Astrocyte (in vitro differentiated cells and primary cell): Measurements from ENCODE around the gene KRT82. TPM values are rescaled to one million over a fixed set of nuclear protein-coding genes. Genes with fewer than 3 reads are reported as not detected.

Experiments used
- DNase-seq: peaks from one replicate; pipeline ENCODE4 v3.0.0-alpha.2; 2010; ENCODE audit warnings: low read depth
- FAIRE-seq: peaks from 2 replicates; lab custom pipeline; 2011; peaks lifted over from hg19 to GRCh38; lab: Jason Lieb, UNC
- H2AFZ ChIP-seq: 2 replicates; pipeline ENCODE4 v1.6.0; 2012; ENCODE audit warnings: low read depth, low read length, inconsistent platforms
- H3K27ac ChIP-seq: 2 replicates; pipeline ENCODE4 v1.5.1; 2011; ENCODE audit warnings: low read depth, low read length, inconsistent platforms
- H3K27me3 ChIP-seq: 2 replicates; pipeline ENCODE4 v1.6.0; 2011; ENCODE audit warnings: low read length, inconsistent platforms; ENCODE audit not compliant: insufficient read depth
- H3K36me3 ChIP-seq: 2 replicates; pipeline ENCODE4 v1.5.1; 2011; ENCODE audit warnings: low read length, inconsistent platforms; ENCODE audit not compliant: insufficient read depth
- H3K4me1 ChIP-seq: 2 replicates; pipeline ENCODE4 v1.5.1; 2011; ENCODE audit warnings: low read length, inconsistent platforms; ENCODE audit not compliant: insufficient read depth
- H3K4me2 ChIP-seq: 2 replicates; pipeline ENCODE4 v1.6.0; 2012; ENCODE audit warnings: low read length, inconsistent platforms
- H3K4me3 ChIP-seq: 2 replicates; pipeline ENCODE4 v1.5.1; 2011; ENCODE audit warnings: low read depth, mild to moderate bottlenecking, low read length, inconsistent platforms; ENCODE audit not compliant: insufficient read depth
- H3K79me2 ChIP-seq: 2 replicates; pipeline ENCODE4 v1.6.0; 2012; ENCODE audit warnings: mild to moderate bottlenecking, low read length, inconsistent platforms; ENCODE audit not compliant: insufficient read depth
- H3K9ac ChIP-seq: 2 replicates; pipeline ENCODE4 v1.6.0; 2012; ENCODE audit warnings: mild to moderate bottlenecking, low read length, inconsistent platforms
- H3K9me3 ChIP-seq: 2 replicates; pipeline ENCODE4 v1.5.1; 2012; ENCODE audit warnings: low read depth, mild to moderate bottlenecking, low read length, inconsistent platforms; ENCODE audit not compliant: insufficient read depth
- H4K20me1 ChIP-seq: 2 replicates; pipeline ENCODE4 v1.6.0; 2012; ENCODE audit warnings: low read length, inconsistent platforms; ENCODE audit not compliant: insufficient read depth
- H3K27ac Mint-ChIP-seq: one replicate; pipeline ENCODE4 v1.8.0; 2021; ENCODE audit warnings: mild to moderate bottlenecking, mixed read lengths; ENCODE audit not compliant: unreplicated experiment
- H3K27me3 Mint-ChIP-seq: one replicate; pipeline ENCODE4 v1.8.0; 2021; ENCODE audit warnings: low read depth, mixed read lengths; ENCODE audit not compliant: unreplicated experiment
- H3K36me3 Mint-ChIP-seq: one replicate; pipeline ENCODE4 v1.8.0; 2021; ENCODE audit warnings: low read depth, mixed read lengths; ENCODE audit not compliant: unreplicated experiment
- H3K4me1 Mint-ChIP-seq: one replicate; pipeline ENCODE4 v1.8.0; 2021; ENCODE audit warnings: low read depth, mixed read lengths; ENCODE audit not compliant: unreplicated experiment
- H3K4me3 Mint-ChIP-seq: one replicate; pipeline ENCODE4 v1.8.0; 2021; ENCODE audit warnings: mild to moderate bottlenecking, moderate library complexity, mixed read lengths; ENCODE audit not compliant: unreplicated experiment
- H3K9me3 Mint-ChIP-seq: one replicate; pipeline ENCODE4 v1.8.0; 2021; ENCODE audit warnings: mild to moderate bottlenecking, mixed read lengths; ENCODE audit not compliant: unreplicated experiment
- CTCF ChIP-seq: IDR thresholded peaks from 2 replicates; pipeline ENCODE4 v1.5.1; 2011; ENCODE audit warnings: low read depth, mild to moderate bottlenecking, inconsistent platforms, low read length, moderate library complexity; ENCODE audit not compliant: insufficient read depth
- EZH2 ChIP-seq: IDR thresholded peaks from 2 replicates; pipeline ENCODE4 v1.6.1; 2012; ENCODE audit warnings: mild to moderate bottlenecking, low read length, inconsistent platforms; ENCODE audit not compliant: insufficient read depth
- total RNA-seq: library from RNA; stranded (reverse); gene quantifications from 2 replicates; pipeline ENCODE4 v1.2.1, GENCODE V29; 2021

KRT82 gene
- total RNA-seq, 1 donor from 2014 or later: not detected

- H3K27me3 ChIP-seq: peaks cover 3% of the 10 kb centered on the region
- DNase-seq: peak; percentile 18
Measured at GRCh38 chr12:52446367-52447045, 40.4 kb upstream of the KRT82 start.

GRCh38 chr12:52445876-52446275 is 39.7 kb upstream of the KRT82 start:
- Histone ChIP-seq H4K20me1 (no peaks in the 10 kb centered on the region), H3K36me3 (no peaks in the 10 kb centered on the region), H3K9me3 (no peaks in the 10 kb centered on the region), H3K4me2 (no peak overlapping the region), H2AFZ (no peak overlapping the region), H3K79me2 (no peaks in the 10 kb centered on the region), H3K27ac (no peak overlapping the region), H3K9ac (no peak overlapping the region), H3K4me3 (no peak overlapping the region), H3K4me1 (peaks cover 29% of the 10 kb centered on the region), H3K27me3 (peaks cover 3% of the 10 kb centered on the region)
- Mint-ChIP-seq H3K27me3 (peaks cover 24% of the 10 kb centered on the region), H3K4me1 (peaks cover 31% of the 10 kb centered on the region), H3K36me3 (no peaks in the 10 kb centered on the region), H3K4me3 (no peak overlapping the region), H3K27ac (no peak overlapping the region), H3K9me3 (no peaks in the 10 kb centered on the region)
- FAIRE-seq (no peak), DNase-seq (no peak)
- TF ChIP-seq EZH2 (no peak), CTCF (no peak)

More at GRCh38 chr12:52446367-52447045, 40.4 kb upstream of the KRT82 start:
- Histone ChIP-seq H3K79me2 (no peaks in the 10 kb centered on the region), H3K9ac (no peak overlapping the region), H3K4me2 (no peak overlapping the region), H3K36me3 (no peaks in the 10 kb centered on the region), H2AFZ (no peak overlapping the region), H4K20me1 (no peaks in the 10 kb centered on the region), H3K4me3 (no peak overlapping the region), H3K27ac (no peak overlapping the region), H3K4me1 (peaks cover 23% of the 10 kb centered on the region), H3K9me3 (no peaks in the 10 kb centered on the region)
- H3K27ac Mint-ChIP-seq: no peak overlapping the region
- peaks cover 25% of the 10 kb centered on the region for H3K4me1 Mint-ChIP-seq
- TF ChIP-seq CTCF (no peak), EZH2 (no peak)
- H3K4me3 Mint-ChIP-seq: no peak overlapping the region
- FAIRE-seq: no peak
- no peaks in the 10 kb centered on the region for H3K36me3 Mint-ChIP-seq
- H3K9me3 Mint-ChIP-seq: no peaks in the 10 kb centered on the region
- H3K27me3 Mint-ChIP-seq: peaks cover 24% of the 10 kb centered on the region
